HG02571 (cell line): ENCODE data around the gene SLC6A12.

ENCODE experiments used
- ATAC-seq: cut with Tn5 transposase; IDR thresholded peaks from one replicate; pipeline ENCODE4 v1.9.1; 2021; ENCODE audit warnings: mild to moderate bottlenecking, moderate library complexity; ENCODE audit not compliant: unreplicated experiment

The SLC6A12 gene

GRCh38 chr12:145369-145960, 68.5 kb downstream of the SLC6A12 start:
- ATAC-seq, result no peak

- no peak for ATAC-seq
Observed at GRCh38 chr12:144650-145284, 69.2 kb downstream of the SLC6A12 start.

DNA sequence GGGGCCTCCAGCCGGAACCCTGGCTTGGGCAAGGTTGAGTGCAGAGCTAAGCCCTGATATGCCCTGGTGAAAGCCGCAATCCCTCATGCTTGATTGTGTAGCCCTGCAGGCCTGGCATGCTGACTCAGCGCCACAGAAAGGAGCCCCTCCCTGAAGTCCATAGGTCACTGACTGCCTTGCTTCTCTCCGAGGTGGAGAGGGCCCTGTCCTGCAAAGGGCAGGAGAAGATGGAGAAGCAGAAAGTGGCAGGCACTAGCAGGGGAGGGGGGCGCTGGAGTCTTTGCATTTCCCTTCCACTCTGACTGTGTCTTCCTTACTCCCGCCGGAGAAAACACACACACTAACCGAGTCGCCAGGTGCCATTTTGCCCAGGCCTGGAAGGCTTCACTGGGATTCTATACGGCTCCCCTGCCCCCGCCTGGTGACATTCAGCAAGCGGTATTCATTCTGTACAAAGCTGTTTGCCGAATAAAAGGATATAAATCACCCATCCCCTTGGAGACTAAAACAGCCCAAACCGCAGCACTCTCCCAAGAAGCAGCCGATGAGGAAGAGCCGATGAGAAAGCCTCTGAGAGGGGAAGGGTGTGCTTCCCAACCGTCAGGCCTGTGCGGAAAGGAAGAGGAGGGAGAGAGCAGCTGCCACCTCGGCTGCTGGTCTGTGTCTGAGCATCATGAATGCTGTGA, 69.8 kb downstream of the SLC6A12 start:
- ATAC-seq, result no peak

DNA sequence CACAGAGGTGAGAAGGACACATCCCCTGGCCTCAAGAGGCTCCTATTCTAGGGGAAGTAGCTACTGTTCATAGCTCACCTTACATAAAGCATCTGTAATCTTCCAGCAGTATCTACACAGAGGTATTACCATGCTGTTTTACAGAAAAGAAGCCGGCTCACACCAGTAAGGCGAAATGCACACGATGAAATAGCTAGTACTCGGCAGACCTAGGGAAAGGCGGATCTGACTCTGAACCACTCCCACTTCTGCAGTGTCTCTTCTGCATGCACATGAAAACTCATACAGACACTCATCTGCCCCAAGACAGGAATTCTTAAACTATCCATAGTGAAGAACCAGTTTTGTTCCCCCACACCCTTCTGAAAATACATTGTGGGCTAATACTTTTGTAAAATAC, 73.8 kb downstream of the SLC6A12 start:
- no peak for ATAC-seq
